NT2/D1 (cell line): ENCODE results near the gene AGPS.
A peak's percentile ranks its signal among the peaks of the same experiment; 100 is the strongest.

Experiments used
- DNase-seq: peaks from one replicate; pipeline ENCODE4 v3.0.0-alpha.2; 2011; ENCODE audit warnings: low read depth, low spot score
- H3K27me3 ChIP-seq: 2 replicates; pipeline ENCODE4 v1.6.0; 2011; ENCODE audit warnings: mild to moderate bottlenecking; ENCODE audit not compliant: insufficient read length, insufficient read depth
- H3K36me3 ChIP-seq: 2 replicates; pipeline ENCODE4 v1.6.1; 2011; ENCODE audit warnings: mild to moderate bottlenecking, low read length, mixed read lengths; ENCODE audit not compliant: insufficient read depth, insufficient read length
- H3K4me1 ChIP-seq: 2 replicates; pipeline ENCODE4 v1.5.1; 2011; ENCODE audit not compliant: insufficient read depth, insufficient read length
- H3K4me3 ChIP-seq: 2 replicates; pipeline ENCODE4 v1.5.1; 2011; ENCODE audit warnings: low read depth; ENCODE audit not compliant: insufficient read length
- H3K9ac ChIP-seq: 2 replicates; pipeline ENCODE4 v1.6.0; 2011; ENCODE audit warnings: low read depth; ENCODE audit not compliant: insufficient read length
- H3K9me3 ChIP-seq: 2 replicates; pipeline ENCODE4 v1.5.1; 2011; ENCODE audit warnings: mild to moderate bottlenecking, low read length; ENCODE audit not compliant: insufficient read depth
- SUZ12 ChIP-seq: IDR thresholded peaks from 2 replicates; pipeline ENCODE4 v1.6.1; 2011; ENCODE audit not compliant: insufficient read length, insufficient read depth; ENCODE audit errors: extremely low read depth
- YY1 ChIP-seq: IDR thresholded peaks from 2 replicates; pipeline ENCODE4 v1.6.1; 2011; ENCODE audit not compliant: insufficient read length, insufficient read depth
- ZNF274 ChIP-seq: IDR thresholded peaks from 2 replicates; pipeline ENCODE4 v1.6.1; 2011; ENCODE audit warnings: mild to moderate bottlenecking, low read depth, low read length

AGPS gene

DNA sequence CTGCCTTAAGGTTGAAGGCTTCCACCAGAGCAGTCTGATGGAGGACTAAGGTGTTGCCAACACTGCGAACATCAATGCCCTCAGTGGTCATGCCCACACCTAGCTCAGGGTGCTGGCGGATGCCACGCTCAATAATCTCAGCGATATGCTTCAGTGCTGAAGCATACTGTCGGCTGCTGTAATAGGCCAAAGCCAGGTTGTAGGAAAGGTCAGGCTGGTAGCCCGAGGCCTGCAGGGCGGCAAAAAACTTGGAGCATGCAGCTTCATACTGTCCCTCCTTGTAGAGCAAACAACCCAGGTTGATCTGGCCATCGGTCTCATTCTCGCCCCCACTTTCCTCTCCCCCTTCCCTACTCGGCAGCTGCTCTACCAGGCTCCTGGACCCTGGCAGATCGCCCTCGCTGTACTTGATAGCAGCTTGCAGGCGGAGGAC lies 159.4 kb downstream of the AGPS start:
- Histone ChIP-seq H3K4me1 (no peaks in the 10 kb centered on the region), H3K4me3 (peak overlapping the region; percentile 85), H3K36me3 (no peaks in the 10 kb centered on the region), H3K9ac (peak overlapping the region; percentile 89), H3K9me3 (peaks cover 14% of the 10 kb centered on the region; the same call in 1 of the 2 replicates), H3K27me3 (no peaks in the 10 kb centered on the region)
- DNase-seq, result no peak
- TF ChIP-seq ZNF274, result no peak
- TF ChIP-seq SUZ12, result no peak
- no peak for TF ChIP-seq YY1

DNA sequence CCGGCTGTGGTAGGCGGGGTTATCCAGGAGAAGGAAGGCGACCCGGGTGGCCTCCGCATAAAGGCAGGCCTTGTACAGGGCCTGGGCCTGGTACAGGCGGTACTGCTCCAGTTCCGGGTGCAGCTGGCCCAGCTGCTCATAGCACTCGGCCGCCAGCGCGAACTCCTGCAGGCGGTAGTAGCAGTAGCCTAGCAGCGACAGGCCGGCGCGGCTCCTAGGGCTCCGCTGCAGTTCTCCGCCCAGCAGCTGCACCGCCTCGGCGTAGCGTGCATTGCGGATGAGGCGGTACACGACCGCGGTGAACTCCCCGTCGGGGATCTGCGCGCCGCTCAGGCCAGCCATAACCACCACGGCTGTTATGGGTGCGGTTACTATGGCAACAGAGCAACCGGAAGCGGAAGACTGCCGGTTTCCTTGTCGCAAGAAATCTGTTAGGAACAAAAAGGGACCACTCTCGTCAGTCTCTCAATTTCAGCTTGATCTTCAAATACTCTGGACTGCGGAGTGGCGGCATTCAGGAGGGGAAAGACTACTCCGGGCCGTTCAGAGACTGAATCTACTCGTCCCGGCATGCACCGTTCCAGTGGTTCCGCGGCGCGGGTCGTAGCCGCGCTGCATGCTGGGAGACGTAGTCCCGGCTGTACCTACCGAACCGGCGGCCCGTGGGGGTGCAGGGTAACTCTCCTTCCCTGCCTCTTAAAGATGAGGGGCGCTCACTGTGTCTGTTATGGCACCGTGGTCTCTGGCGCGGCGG lies 160.0 kb downstream of the AGPS start:
- peak; percentile 85 for DNase-seq
- no peak for TF ChIP-seq SUZ12
- no peak for TF ChIP-seq YY1
- TF ChIP-seq ZNF274, result no peak
- Histone ChIP-seq H3K9ac (peak overlapping the region; percentile 89), H3K4me1 (no peaks in the 10 kb centered on the region), H3K27me3 (no peaks in the 10 kb centered on the region), H3K9me3 (peaks cover 13% of the 10 kb centered on the region; the same call in 1 of the 2 replicates), H3K36me3 (no peaks in the 10 kb centered on the region), H3K4me3 (peak overlapping the region; percentile 85)

DNA sequence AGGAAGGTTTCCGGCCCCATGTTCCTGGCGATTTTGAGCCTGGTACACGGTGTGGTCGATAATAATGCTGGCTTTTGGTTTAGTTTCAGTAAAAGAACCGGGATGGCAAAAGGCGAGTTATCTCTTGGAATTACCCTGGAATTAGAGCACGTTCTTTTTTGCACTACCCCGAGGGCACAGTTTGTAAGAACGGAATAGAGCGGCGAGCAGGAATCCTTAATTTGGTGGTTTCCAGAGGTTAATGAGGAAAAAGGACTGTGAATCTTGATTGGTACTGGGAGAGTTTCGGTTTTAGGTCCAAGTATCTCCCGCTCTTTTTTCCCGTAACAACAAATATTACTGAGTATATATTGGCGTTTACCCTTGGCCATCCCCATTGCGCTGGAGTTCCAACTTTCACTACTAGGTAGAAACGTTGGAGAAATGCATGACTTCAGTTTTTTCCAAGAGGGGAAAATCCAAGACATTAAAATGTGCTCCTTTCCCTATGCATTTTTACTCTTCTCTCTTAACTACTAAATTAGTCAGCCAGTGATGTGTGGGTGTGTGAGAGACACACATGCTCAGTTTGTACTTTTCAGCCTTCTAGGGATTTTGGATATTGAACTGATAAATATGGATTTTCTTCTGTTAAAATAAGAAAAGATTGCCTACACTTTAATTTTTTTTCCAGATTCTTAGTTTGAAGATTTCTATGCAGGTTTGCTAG lies 160.8 kb downstream of the AGPS start:
- H3K4me3 ChIP-seq, result peak overlapping the region; percentile 85
- DNase-seq, result no peak
- no peak for TF ChIP-seq ZNF274
- TF ChIP-seq YY1, result no peak
- no peak for TF ChIP-seq SUZ12
- no peaks in the 10 kb centered on the region for H3K27me3 ChIP-seq
- peaks cover 21% of the 10 kb centered on the region; the same call in 1 of the 2 replicates for H3K9me3 ChIP-seq
- no peaks in the 10 kb centered on the region for H3K4me1 ChIP-seq
- no peaks in the 10 kb centered on the region for H3K36me3 ChIP-seq
- H3K9ac ChIP-seq, result peak overlapping the region; percentile 89

GRCh38 chr2:177554365-177554764 lies 161.8 kb downstream of the AGPS start:
- no peak overlapping the region for H3K4me3 ChIP-seq

GRCh38 chr2:177556153-177556552 lies 163.6 kb downstream of the AGPS start:
- no peak for DNase-seq

More at GRCh38 chr2:177554365-177554764, 161.8 kb downstream of the AGPS start:
- Histone ChIP-seq H3K4me1 (no peaks in the 10 kb centered on the region), H3K9me3 (peaks cover 23% of the 10 kb centered on the region; the same call in 1 of the 2 replicates), H3K9ac (no peak overlapping the region), H3K27me3 (no peaks in the 10 kb centered on the region), H3K36me3 (no peaks in the 10 kb centered on the region)
- DNase-seq, result no peak
- TF ChIP-seq ZNF274 (no peak), SUZ12 (no peak), YY1 (no peak)

DNA sequence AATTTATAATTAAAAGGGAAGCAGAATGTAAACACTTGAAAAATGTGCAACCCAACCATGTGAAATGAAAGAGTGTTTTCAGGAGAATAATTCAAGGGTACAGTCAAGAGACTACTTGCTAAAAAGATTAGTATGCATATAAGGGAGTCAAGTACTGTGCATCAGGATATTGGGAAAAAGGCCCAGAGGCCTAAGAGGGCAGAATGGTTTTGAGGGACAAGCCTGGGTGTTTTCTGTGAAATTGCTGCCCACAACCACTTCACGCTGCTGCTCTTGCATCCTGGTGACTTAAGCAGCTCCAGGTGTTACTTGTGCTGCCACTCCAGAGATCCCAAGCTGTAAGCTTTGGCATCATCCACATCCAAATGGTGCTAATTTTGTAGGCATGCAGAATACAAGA lies 165.2 kb downstream of the AGPS start:
- Histone ChIP-seq H3K9me3 (peaks cover 21% of the 10 kb centered on the region; the same call in 1 of the 2 replicates), H3K36me3 (no peaks in the 10 kb centered on the region), H3K27me3 (no peaks in the 10 kb centered on the region), H3K4me3 (no peak overlapping the region), H3K9ac (no peak overlapping the region), H3K4me1 (no peaks in the 10 kb centered on the region)
- DNase-seq, result no peak
- TF ChIP-seq YY1 (no peak), ZNF274 (no peak), SUZ12 (no peak)

More at GRCh38 chr2:177556153-177556552, 163.6 kb downstream of the AGPS start:
- no peaks in the 10 kb centered on the region for H3K27me3 ChIP-seq
- TF ChIP-seq ZNF274 (no peak), YY1 (no peak), SUZ12 (no peak)
- H3K4me1 ChIP-seq, result no peaks in the 10 kb centered on the region
- H3K9me3 ChIP-seq, result peaks cover 24% of the 10 kb centered on the region; the same call in 1 of the 2 replicates
- no peak overlapping the region for H3K9ac ChIP-seq
- H3K36me3 ChIP-seq, result no peaks in the 10 kb centered on the region
- no peak overlapping the region for H3K4me3 ChIP-seq

DNA sequence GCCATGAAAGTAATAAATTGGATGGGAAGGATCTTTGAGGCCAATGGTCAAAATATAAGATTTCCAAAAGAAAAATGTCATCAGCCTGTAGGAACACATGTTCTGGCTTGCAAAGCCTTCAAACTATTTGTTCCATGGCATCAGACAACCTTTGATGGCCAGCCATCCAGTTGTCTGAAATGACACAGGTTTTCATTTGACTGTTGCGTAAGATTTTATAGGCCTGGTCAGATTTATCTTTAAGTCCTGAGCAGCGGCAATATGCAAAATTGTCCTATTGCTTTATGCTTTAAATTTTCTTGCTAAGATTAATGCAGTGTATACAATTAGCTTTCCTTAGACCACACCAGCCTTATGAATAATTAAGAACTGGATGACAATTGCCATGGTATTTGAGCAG lies 167.1 kb downstream of the AGPS start:
- H3K4me3 ChIP-seq, result no peak overlapping the region
- H3K4me1 ChIP-seq, result no peaks in the 10 kb centered on the region
- H3K36me3 ChIP-seq, result no peaks in the 10 kb centered on the region
- H3K9ac ChIP-seq, result no peak overlapping the region
- TF ChIP-seq YY1 (no peak), SUZ12 (no peak), ZNF274 (no peak)
- peaks cover 21% of the 10 kb centered on the region; the same call in 1 of the 2 replicates for H3K9me3 ChIP-seq
- no peaks in the 10 kb centered on the region for H3K27me3 ChIP-seq
- DNase-seq, result no peak
